ENCODE results near the gene FBXO44. TPM values are rescaled to one million over a fixed set of nuclear protein-coding genes. Genes with fewer than 3 reads are reported as not detected.

Gene FBXO44
- total RNA-seq, 1 donor from 2014 or later = 19.1 TPM

DNA sequence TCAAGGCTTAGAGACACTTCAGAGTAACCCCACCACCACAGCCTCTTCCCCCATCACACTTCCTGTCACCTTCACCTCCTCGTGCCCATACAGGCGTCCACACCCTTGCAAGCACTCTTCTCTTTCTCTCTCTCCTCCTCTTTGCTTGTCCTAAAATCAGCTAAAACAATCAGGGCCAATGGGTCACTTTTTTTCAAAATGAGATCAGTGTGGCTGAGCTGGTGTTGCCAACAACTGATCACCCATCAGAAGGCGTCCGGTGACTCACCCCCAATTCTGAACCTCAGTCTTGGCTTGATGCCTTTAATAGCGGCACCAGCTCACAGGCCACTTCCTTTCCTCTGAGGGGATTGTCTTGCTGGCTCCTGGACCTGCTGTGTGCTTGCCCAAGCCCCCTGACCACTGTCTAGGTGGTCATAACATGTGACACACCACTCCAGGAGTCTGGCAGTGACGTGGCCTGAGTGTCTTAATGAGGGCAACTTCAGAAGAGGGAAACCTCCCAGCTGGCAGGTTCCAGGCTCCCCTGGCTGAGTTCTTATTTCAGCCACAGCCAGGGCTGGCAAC is 38.4 kb downstream of the FBXO44 start:
- Mint-ChIP-seq H3K36me3 (ENCODE audit: insufficient read depth) (no peaks in the 10 kb centered on the region), H3K4me3 (ENCODE audit: low read depth) (peak overlapping the region; percentile 52), H3K27ac (no peak overlapping the region), H3K27me3 (peaks cover 24% of the 10 kb centered on the region), H3K9me3 (ENCODE audit: low read depth) (no peaks in the 10 kb centered on the region), H3K4me1 (ENCODE audit: low read depth) (peaks cover 9% of the 10 kb centered on the region)
- no peak for DNase-seq (ENCODE audit: low spot score, unreplicated experiment)
- TF ChIP-seq, protein P1, sequence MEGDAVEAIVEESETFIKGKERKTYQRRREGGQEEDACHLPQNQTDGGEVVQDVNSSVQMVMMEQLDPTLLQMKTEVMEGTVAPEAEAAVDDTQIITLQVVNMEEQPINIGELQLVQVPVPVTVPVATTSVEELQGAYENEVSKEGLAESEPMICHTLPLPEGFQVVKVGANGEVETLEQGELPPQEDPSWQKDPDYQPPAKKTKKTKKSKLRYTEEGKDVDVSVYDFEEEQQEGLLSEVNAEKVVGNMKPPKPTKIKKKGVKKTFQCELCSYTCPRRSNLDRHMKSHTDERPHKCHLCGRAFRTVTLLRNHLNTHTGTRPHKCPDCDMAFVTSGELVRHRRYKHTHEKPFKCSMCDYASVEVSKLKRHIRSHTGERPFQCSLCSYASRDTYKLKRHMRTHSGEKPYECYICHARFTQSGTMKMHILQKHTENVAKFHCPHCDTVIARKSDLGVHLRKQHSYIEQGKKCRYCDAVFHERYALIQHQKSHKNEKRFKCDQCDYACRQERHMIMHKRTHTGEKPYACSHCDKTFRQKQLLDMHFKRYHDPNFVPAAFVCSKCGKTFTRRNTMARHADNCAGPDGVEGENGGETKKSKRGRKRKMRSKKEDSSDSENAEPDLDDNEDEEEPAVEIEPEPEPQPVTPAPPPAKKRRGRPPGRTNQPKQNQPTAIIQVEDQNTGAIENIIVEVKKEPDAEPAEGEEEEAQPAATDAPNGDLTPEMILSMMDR (IDR thresholded peaks at IDR 0.05; ENCODE audit: unreplicated experiment) = no peak

DNA sequence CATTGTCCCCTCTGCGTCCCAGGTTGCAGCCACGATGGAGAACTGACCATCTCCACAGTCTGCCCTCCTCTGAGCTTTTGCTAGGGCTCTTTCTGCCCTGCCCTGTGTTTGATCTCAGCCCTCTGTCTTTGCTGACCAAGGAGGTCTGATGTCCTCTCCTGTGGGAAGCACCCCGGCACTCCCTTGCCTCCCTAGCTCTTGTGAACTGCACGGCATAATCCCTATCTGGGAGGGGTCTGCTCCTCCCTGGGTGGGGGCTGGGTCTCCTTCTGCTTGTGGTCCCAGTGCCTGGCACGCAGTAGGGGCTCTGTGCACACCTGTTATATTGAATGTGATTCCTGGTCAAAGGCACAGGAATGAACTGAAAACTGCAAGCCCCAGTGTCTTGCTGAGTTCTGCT is 39.2 kb downstream of the FBXO44 start:
- Mint-ChIP-seq H3K4me3 (ENCODE audit: low read depth) (no peak overlapping the region), H3K27ac (peak overlapping the region; percentile 11), H3K36me3 (ENCODE audit: insufficient read depth) (no peaks in the 10 kb centered on the region), H3K27me3 (peaks cover 27% of the 10 kb centered on the region), H3K9me3 (ENCODE audit: low read depth) (no peaks in the 10 kb centered on the region), H3K4me1 (ENCODE audit: low read depth) (peaks cover 9% of the 10 kb centered on the region)
- no peak for DNase-seq (ENCODE audit: low spot score, unreplicated experiment)
- TF ChIP-seq, protein P1 (IDR thresholded peaks at IDR 0.05; ENCODE audit: unreplicated experiment) = no peak

DNA sequence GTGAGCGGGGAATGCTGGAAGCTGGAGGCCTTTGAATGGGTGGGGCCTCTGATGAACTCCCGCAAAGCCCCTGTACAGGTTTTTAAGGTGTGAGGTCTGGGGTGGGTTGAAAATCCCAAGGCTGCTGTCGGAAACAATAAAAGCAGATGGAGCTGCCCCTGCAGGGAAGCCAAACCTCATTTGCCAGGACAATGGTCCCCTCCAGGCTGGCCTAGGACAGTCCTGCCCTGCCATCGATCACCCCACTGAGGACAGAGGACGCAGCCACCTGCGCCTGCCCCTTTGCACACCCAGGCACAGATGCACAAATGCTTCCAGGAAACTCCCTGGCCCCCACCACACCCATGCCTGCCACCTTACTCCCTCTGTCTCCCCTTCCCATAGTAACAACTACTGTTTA is 41.2 kb downstream of the FBXO44 start:
- TF ChIP-seq, protein P1 (IDR thresholded peaks at IDR 0.05; ENCODE audit: unreplicated experiment) = no peak
- Mint-ChIP-seq H3K27ac (no peak overlapping the region), H3K4me3 (ENCODE audit: low read depth) (no peak overlapping the region), H3K27me3 (peaks cover 30% of the 10 kb centered on the region), H3K9me3 (ENCODE audit: low read depth) (no peaks in the 10 kb centered on the region), H3K36me3 (ENCODE audit: insufficient read depth) (no peaks in the 10 kb centered on the region), H3K4me1 (ENCODE audit: low read depth) (no peaks in the 10 kb centered on the region)
- no peak for DNase-seq (ENCODE audit: low spot score, unreplicated experiment)

DNA sequence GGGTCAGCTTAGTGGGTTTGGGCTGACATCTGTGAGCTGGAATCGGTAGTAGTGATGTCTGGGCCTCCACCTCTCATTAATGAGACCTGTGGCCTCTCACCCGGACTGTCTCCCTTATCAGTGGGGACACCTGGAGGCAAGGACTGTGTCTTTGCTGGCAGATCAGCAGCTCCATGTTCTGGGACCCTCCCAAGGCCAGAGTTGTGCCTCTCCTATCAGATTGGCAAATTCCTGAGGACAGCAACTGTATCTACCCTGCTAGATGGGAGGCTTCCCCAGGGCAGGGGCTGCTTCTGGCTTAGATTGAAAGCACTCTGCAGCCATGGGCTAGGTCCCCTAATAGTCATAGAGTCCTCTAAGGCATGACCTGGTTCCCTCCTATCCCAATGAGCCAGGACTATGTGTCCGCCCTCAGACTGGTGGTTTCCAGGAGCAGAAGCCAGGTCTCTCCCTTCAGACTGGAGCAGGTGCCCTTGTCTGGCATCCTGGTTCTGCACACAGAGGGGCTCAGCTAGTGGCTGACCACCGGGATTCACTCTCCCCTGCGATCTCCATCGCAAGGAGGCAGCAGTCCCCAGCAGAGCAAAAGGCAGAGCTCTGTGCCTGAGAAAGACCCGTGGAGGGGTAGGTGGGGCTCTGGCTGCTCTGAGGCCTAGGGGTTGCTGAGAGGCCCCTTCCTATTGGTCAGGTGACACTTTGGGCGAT is 42.7 kb downstream of the FBXO44 start:
- Mint-ChIP-seq H3K4me1 (ENCODE audit: low read depth) (no peaks in the 10 kb centered on the region), H3K4me3 (ENCODE audit: low read depth) (no peak overlapping the region), H3K9me3 (ENCODE audit: low read depth) (no peaks in the 10 kb centered on the region), H3K27ac (no peak overlapping the region), H3K27me3 (peaks cover 26% of the 10 kb centered on the region), H3K36me3 (ENCODE audit: insufficient read depth) (no peaks in the 10 kb centered on the region)
- DNase-seq (ENCODE audit: low spot score, unreplicated experiment) = no peak
- TF ChIP-seq, protein P1 (IDR thresholded peaks at IDR 0.05; ENCODE audit: unreplicated experiment) = no peak

DNA sequence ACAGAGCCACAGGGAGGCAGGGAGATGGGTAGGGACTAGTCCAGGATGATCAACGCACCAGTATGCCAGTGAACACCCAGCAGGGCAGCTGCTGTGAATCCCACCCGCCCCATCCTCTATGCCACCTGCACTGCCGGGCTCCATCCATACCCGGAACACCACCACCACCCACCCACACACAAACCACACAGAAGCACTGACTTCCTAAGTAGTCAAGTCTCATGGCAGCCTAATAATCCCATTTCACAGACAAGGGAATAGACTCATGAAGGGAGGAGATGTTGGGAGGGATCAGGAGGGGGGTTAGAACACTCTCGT is 43.2 kb downstream of the FBXO44 start:
- no peak overlapping the region for H3K4me3 Mint-ChIP-seq (ENCODE audit: low read depth)
- no peak for DNase-seq (ENCODE audit: low spot score, unreplicated experiment)
- no peaks in the 10 kb centered on the region for H3K36me3 Mint-ChIP-seq (ENCODE audit: insufficient read depth)
- H3K27ac Mint-ChIP-seq = no peak overlapping the region
- peaks cover 21% of the 10 kb centered on the region for H3K27me3 Mint-ChIP-seq
- H3K9me3 Mint-ChIP-seq (ENCODE audit: low read depth) = no peaks in the 10 kb centered on the region
- H3K4me1 Mint-ChIP-seq (ENCODE audit: low read depth) = no peaks in the 10 kb centered on the region
- TF ChIP-seq, protein P1 (IDR thresholded peaks at IDR 0.05; ENCODE audit: unreplicated experiment) = no peak
